ENCODE results near the gene AUTS2. TPM values are rescaled to one million over a fixed set of nuclear protein-coding genes. Genes with fewer than 3 reads are reported as not detected.

The AUTS2 gene
- total RNA-seq, 4 donors from 2014 or later: 29.8 to 114 (median 59.4) TPM

DNA sequence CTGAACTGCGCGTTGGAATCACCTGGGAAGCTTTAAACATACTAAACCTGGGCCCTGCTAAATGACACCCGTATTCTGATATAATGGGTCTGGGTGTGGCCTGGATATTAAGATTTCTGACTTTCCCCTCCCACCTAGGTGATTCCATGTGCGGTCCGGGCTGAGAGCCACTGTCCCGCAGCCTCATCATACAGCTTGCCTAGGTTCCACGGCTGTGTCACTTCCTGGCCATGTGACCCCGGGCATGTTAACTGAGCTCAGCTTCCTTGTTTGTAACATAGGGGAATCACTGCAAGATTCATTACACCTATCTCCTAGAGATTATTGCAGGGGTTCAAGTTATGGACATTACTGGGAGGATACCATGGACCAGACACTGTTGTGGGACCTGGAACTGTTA is 1061.0 kb downstream of the AUTS2 start:
- H3K27ac ChIP-seq: no peak overlapping the region
- TF ChIP-seq POLR2AphosphoS5 (IDR thresholded peaks at IDR 0.05): no peak
- TF ChIP-seq EP300 (IDR thresholded peaks at IDR 0.05; ENCODE audit: low read depth): no peak
- TF ChIP-seq POLR2A (IDR thresholded peaks at IDR 0.05): no peak
- TF ChIP-seq, protein P1, sequence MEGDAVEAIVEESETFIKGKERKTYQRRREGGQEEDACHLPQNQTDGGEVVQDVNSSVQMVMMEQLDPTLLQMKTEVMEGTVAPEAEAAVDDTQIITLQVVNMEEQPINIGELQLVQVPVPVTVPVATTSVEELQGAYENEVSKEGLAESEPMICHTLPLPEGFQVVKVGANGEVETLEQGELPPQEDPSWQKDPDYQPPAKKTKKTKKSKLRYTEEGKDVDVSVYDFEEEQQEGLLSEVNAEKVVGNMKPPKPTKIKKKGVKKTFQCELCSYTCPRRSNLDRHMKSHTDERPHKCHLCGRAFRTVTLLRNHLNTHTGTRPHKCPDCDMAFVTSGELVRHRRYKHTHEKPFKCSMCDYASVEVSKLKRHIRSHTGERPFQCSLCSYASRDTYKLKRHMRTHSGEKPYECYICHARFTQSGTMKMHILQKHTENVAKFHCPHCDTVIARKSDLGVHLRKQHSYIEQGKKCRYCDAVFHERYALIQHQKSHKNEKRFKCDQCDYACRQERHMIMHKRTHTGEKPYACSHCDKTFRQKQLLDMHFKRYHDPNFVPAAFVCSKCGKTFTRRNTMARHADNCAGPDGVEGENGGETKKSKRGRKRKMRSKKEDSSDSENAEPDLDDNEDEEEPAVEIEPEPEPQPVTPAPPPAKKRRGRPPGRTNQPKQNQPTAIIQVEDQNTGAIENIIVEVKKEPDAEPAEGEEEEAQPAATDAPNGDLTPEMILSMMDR (IDR thresholded peaks at IDR 0.05): no peak
- no peaks in the 10 kb centered on the region for H3K9me3 ChIP-seq
- in situ Hi-C loops (cut with MboI; ENCODE audit: low pct_ligation_motif_present in 1 of 4, low pct_unique_long_range_greater_than_20kb in 1 of 4, low sequenced_read_pairs in 3 of 4): no loop called here
- no peak overlapping the region for H3K4me3 ChIP-seq
- intact Hi-C loops (cut with DNase I; ENCODE audit: low total_unique reads): no loop called here
- no peaks in the 10 kb centered on the region for H3K36me3 ChIP-seq
- H3K4me1 ChIP-seq: no peaks in the 10 kb centered on the region
- no peak for DNase-seq
- H3K27me3 ChIP-seq: no peaks in the 10 kb centered on the region
- WGBS, 2 donors (ENCODE audit: low coverage in 1 of 2): 86 to 88% methylated on average over 4 to 8 of the region's 8 CpGs

DNA sequence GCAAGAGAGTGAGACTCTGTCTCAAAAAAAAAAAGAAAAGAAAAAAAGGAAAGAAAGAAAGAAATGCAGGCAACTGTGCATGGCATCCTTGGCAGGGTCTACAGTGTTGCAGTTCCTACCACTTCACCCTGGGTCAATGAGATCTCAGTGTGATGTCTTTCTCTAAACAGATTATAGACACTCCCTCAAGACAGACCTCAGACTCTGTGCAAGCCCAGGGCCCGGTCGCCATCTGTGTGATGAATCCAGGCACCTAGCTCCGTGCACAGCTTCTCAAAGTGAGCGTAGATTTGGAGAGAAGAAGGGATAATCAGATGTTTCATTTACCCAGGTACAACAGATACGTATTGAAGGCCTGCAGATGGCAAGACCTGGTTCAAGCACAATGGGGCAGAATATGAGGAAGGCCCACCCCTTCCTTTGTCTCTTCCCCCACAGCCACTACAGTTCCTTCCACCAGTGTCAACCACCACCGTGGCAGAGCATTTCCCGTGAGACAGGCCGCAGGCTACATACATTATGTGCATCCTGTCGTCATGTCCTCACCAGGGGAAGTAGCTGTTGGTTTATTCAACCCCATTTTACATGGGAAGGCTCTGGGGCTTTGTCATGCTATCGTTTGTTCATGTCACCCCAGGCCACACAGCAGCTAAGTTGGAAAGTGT is 1062.0 kb downstream of the AUTS2 start:
- Histone ChIP-seq H3K4me3 (no peak overlapping the region), H3K27ac (no peak overlapping the region), H3K36me3 (no peaks in the 10 kb centered on the region), H3K9me3 (no peaks in the 10 kb centered on the region), H3K27me3 (no peaks in the 10 kb centered on the region), H3K4me1 (no peaks in the 10 kb centered on the region)
- WGBS, 2 donors (ENCODE audit: low coverage in 1 of 2): 84 to 85% methylated on average over 10 of the region's 10 CpGs
- in situ Hi-C loops (cut with MboI; ENCODE audit: low pct_ligation_motif_present in 1 of 4, low pct_unique_long_range_greater_than_20kb in 1 of 4, low sequenced_read_pairs in 3 of 4): no loop called here
- no peak for TF ChIP-seq EP300 (IDR thresholded peaks at IDR 0.05; ENCODE audit: low read depth)
- TF ChIP-seq, protein P1 (IDR thresholded peaks at IDR 0.05): no peak
- TF ChIP-seq POLR2AphosphoS5 (IDR thresholded peaks at IDR 0.05): no peak
- TF ChIP-seq POLR2A (IDR thresholded peaks at IDR 0.05): no peak
- intact Hi-C loops (cut with DNase I; ENCODE audit: low total_unique reads): no loop called here
- DNase-seq: peak; percentile 29

DNA sequence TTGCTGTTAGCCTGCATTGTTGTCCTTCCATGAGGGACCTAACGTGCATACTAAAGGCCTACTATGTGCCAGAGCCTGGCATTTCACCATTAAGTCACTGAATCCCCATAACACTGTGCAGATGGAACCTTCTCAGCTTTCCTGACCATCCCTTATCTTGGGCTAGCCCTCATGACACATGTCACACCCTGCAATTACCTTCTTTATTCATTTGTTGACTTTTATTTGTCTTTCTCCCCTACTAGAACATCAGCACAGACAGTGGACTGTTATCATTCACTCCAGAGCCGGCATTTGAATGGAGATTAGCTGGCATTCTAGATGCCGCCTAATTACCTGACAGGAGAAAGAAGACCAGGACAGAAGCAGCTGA is 1062.5 kb downstream of the AUTS2 start:
- no peak for DNase-seq
- TF ChIP-seq POLR2A (IDR thresholded peaks at IDR 0.05) (no peak), POLR2AphosphoS5 (IDR thresholded peaks at IDR 0.05) (no peak), EP300 (IDR thresholded peaks at IDR 0.05; ENCODE audit: low read depth) (no peak)
- TF ChIP-seq, protein P1 (IDR thresholded peaks at IDR 0.05): no peak
- H3K4me3 ChIP-seq: no peak overlapping the region
- in situ Hi-C loops (cut with MboI; ENCODE audit: low pct_ligation_motif_present in 1 of 4, low pct_unique_long_range_greater_than_20kb in 1 of 4, low sequenced_read_pairs in 3 of 4): no loop called here
- H3K27me3 ChIP-seq: no peaks in the 10 kb centered on the region
- no peak overlapping the region for H3K27ac ChIP-seq
- intact Hi-C loops (cut with DNase I; ENCODE audit: low total_unique reads): no loop called here
- no peaks in the 10 kb centered on the region for H3K9me3 ChIP-seq
- 68% methylated on average over 2 to 3 of the region's 3 CpGs for WGBS, 2 donors (ENCODE audit: low coverage in 1 of 2)
- H3K4me1 ChIP-seq: no peaks in the 10 kb centered on the region
- H3K36me3 ChIP-seq: no peaks in the 10 kb centered on the region

DNA sequence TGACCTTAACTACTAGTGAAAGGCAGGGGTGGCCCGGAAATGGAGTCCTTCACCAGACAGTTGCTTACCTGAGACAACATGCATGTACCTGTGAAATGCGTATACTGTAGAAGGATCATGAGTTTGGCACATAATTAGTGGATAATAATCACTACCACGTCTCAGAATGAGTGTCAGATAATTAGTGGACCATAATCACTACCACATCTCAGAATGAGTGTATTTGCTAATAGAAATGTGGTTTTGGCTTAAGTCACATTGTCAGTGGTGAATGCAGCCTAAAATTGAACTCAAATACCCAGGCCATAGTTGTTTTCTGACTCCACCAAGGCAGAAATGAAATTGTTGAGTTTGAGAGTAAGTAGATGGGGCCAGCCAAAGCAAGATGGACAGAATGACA is 1065.4 kb downstream of the AUTS2 start:
- Histone ChIP-seq H3K9me3 (no peaks in the 10 kb centered on the region), H3K4me1 (no peaks in the 10 kb centered on the region), H3K36me3 (no peaks in the 10 kb centered on the region), H3K4me3 (no peak overlapping the region), H3K27me3 (no peaks in the 10 kb centered on the region), H3K27ac (no peak overlapping the region)
- in situ Hi-C loops (cut with MboI; ENCODE audit: low pct_ligation_motif_present in 1 of 4, low pct_unique_long_range_greater_than_20kb in 1 of 4, low sequenced_read_pairs in 3 of 4) (no loop called here), intact Hi-C loops (cut with DNase I; ENCODE audit: low total_unique reads) (no loop called here)
- WGBS, 2 donors (ENCODE audit: low coverage in 1 of 2): 25 to 53% methylated on average over 2 to 3 of the region's 3 CpGs
- DNase-seq: no peak
- TF ChIP-seq EP300 (IDR thresholded peaks at IDR 0.05; ENCODE audit: low read depth) (no peak), POLR2AphosphoS5 (IDR thresholded peaks at IDR 0.05) (no peak), POLR2A (IDR thresholded peaks at IDR 0.05) (no peak)
- TF ChIP-seq, protein P1 (IDR thresholded peaks at IDR 0.05): no peak
